Lower leg skin (tissue), 3 donors: ENCODE measurements around the gene ABLIM1.

Source experiments
- CTCF ChIP-seq, 3 donors: fragments of 450-650 bp; IDR thresholded peaks; one replicate each; pipeline ENCODE4 v1.5.1; 2016; ENCODE audit warnings: antibody characterized with exemption in 3 of 3, mild to moderate bottlenecking in 3 of 3, moderate library complexity in 2 of 3
- POLR2A ChIP-seq, 2 donors: fragments of 450-650 bp; IDR thresholded peaks; one replicate each; pipeline ENCODE4 v1.6.1; 2016 to 2017; ENCODE audit warnings: antibody characterized with exemption in 2 of 2, mild to moderate bottlenecking in 1 of 2, moderate library complexity in 1 of 2

DNA sequence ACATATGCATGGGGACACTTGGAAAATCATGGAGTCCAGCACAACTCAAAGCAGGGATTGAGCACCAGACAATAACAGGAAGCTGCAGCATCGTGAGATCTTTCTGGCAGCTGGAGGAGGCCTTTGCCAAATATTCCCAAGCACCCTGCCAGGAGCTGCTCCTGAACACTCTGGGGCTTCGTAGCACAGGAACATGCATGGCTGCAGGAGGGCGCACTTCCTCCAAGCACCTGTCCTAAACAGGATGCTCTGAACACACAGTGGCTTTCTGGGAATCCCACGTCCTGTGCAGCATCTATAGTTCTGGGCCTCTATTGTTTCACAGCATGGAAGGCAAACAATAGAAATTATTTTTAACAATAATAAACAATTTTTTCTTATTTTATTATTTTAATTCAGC lies 4.1 kb downstream of the ABLIM1 start:
- TF ChIP-seq CTCF (IDR thresholded peaks at IDR 0.05) (no peak), POLR2A (IDR thresholded peaks at IDR 0.05) (no peak)
